Fibroblast of lung (primary cell): Measurements from ENCODE around the gene TBC1D7.

ENCODE experiments used
- EZH2 ChIP-seq: IDR thresholded peaks from 2 replicates; pipeline ENCODE4 v1.5.1; 2012; ENCODE audit warnings: low read length, control low read depth, mild to moderate bottlenecking; ENCODE audit errors: missing control alignments
- TF ChIP-seq, protein P1 (sequence below), 2 donors: IDR thresholded peaks in 1 of 2; conservative IDR thresholded peaks in 1 of 2; 1 replicate in 1 of 2; 2 replicates in 1 of 2; pipeline ENCODE4 v1.5.1; 2011 to 2012; ENCODE audit warnings: low read length in 2 of 2, control low read depth in 1 of 2, inconsistent platforms in 1 of 2, low read depth in 1 of 2, mild to moderate bottlenecking in 1 of 2

DNA sequence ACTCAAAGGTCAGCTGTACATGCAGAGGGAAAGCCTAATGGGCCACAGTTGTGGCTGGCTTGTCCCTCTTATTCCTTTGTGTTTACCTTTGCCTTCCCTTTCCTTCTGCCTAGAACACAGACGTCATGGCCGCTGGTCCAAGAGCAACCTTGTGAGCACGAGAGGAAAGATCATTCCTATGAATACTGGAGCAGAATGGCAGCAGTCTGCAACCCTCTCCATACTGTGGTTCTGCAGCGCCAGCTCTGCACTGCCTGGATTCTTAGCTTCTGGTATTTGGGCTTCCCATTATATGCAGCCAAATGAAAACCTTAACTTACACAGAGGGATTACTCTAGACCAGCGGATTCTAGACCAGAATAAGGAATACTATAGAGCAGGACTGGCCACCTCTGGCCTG is 12.4 kb downstream of the TBC1D7 start:
- TF ChIP-seq, protein P1, sequence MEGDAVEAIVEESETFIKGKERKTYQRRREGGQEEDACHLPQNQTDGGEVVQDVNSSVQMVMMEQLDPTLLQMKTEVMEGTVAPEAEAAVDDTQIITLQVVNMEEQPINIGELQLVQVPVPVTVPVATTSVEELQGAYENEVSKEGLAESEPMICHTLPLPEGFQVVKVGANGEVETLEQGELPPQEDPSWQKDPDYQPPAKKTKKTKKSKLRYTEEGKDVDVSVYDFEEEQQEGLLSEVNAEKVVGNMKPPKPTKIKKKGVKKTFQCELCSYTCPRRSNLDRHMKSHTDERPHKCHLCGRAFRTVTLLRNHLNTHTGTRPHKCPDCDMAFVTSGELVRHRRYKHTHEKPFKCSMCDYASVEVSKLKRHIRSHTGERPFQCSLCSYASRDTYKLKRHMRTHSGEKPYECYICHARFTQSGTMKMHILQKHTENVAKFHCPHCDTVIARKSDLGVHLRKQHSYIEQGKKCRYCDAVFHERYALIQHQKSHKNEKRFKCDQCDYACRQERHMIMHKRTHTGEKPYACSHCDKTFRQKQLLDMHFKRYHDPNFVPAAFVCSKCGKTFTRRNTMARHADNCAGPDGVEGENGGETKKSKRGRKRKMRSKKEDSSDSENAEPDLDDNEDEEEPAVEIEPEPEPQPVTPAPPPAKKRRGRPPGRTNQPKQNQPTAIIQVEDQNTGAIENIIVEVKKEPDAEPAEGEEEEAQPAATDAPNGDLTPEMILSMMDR (conservative IDR thresholded peaks at IDR 0.05 in 1 of 2, IDR thresholded peaks at IDR 0.05 in 1 of 2; ENCODE audit: low read depth in 1 of 2, low read length in 2 of 2) = no peak
- no peak for TF ChIP-seq EZH2
